Measurements from ENCODE around the gene CCDC170. TPM values are rescaled to one million over a fixed set of nuclear protein-coding genes. Genes with fewer than 3 reads are reported as not detected.

Gene CCDC170
- total RNA-seq, 4 donors from 2014 or later: 0.22 to 1.1 (median 1.1) TPM; not detected in 1

- H3K4me3 ChIP-seq (ENCODE audit: low read depth, poor library complexity, severe bottlenecking): no peak overlapping the region
- 75 to 84% methylated on average over 2 of the region's 2 CpGs for WGBS, 2 donors
- no peak for DNase-seq (ENCODE audit: low spot score in 2 of 2)
- intact Hi-C loops (cut with DNase I; ENCODE audit: low total_unique reads): no loop called here
- TF ChIP-seq CTCF (IDR thresholded peaks at IDR 0.05) (no peak), POLR2A (IDR thresholded peaks at IDR 0.05) (no peak)
Observed at GRCh38 chr6:151590742-151591141, 96.9 kb downstream of the CCDC170 start.

DNA sequence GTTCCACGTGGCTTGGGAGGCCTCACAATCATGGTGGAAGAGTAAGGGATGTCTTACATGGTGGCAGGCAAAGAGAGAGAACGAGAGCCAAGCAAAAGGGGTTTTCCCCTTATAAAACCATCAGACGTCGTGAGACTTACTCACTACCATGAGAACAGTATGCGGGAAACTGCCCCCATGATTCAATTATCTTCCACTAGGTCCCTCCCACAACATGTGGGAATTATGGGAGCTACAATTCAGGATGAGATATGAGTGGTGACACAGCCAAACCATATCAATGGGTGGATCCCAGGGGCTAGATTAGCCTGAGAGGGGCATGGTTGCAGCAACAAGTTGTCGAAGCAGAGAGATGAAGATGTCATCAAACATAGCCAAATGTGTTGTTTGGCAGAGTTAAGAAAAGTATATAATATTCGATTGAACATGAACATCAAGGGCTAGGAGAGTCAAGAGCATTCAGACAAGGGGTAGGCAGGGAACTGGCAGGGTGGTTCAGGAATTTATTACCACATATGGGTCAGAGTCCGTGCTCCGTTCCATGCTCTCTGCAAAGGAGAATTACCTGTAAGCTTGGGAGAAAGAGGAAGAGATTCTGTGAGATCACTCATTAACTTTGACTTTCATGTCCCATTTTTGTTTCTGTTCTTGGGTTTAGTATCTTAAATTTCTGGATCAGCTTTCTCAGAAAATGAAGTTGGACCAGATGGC, 98.8 kb downstream of the CCDC170 start:
- intact Hi-C loops (cut with DNase I; ENCODE audit: low total_unique reads): no loop called here
- no peak overlapping the region for H3K4me3 ChIP-seq (ENCODE audit: low read depth, poor library complexity, severe bottlenecking)
- no peak for DNase-seq (ENCODE audit: low spot score in 2 of 2)
- TF ChIP-seq CTCF (IDR thresholded peaks at IDR 0.05) (no peak), POLR2A (IDR thresholded peaks at IDR 0.05) (no peak)
- 80 to 84% methylated on average over 9 of the region's 9 CpGs for WGBS, 2 donors

DNA sequence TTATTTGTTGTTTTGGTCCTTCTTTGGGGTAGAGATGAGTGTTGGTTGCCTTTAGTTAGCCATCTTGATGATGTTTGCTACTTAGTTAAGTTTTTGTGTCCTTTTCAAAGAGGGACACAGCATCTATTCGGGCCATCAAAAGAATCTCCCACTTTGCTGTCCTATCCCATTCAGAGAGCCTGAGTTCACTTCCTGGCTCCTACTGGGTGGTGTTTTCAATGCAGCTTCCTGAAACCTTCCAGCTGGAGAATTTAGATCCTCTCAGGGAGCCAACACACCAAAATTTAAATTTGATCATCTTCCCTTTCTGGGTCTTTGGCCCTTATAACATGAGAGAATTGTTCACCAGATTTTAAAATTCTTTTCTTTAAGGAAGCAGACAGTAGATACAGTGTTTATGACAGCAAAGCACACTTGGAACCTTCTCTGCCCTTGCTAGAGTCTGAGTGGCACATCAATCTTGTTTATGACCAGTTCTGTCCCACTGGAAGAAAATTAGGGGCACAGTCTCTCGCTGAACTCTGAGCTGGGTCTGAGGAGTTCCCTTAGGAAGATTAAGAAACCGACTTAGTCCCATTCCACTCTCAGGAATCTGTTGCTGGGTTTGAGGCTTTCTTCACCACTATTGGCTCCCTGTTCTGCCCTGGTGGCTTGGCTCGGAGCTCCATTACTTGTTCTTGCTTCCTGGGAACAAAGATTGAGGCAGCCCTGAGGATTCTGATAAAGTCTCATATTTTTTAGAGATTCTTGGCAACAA, 115.5 kb downstream of the CCDC170 start:
- TF ChIP-seq POLR2A (IDR thresholded peaks at IDR 0.05): no peak
- no peak for TF ChIP-seq CTCF (IDR thresholded peaks at IDR 0.05)

GRCh38 chr6:151610326-151610725, 116.5 kb downstream of the CCDC170 start:
- WGBS, 2 donors: 50 to 59% methylated on average over 1 of the region's 1 CpG
- no peak for TF ChIP-seq POLR2A (IDR thresholded peaks at IDR 0.05)
- TF ChIP-seq CTCF (IDR thresholded peaks at IDR 0.05): no peak
- intact Hi-C loops (cut with DNase I; ENCODE audit: low total_unique reads): no loop called here
- DNase-seq (ENCODE audit: low spot score in 2 of 2): no peak
- H3K4me3 ChIP-seq (ENCODE audit: low read depth, poor library complexity, severe bottlenecking): no peak overlapping the region

More for the DNA sequence above, 115.5 kb downstream of the CCDC170 start:
- WGBS, 2 donors: 48 to 55% methylated on average over 4 of the region's 4 CpGs
- peak in 1 of 2 donors; percentile 29 for DNase-seq (ENCODE audit: low spot score in 2 of 2)
- H3K4me3 ChIP-seq (ENCODE audit: low read depth, poor library complexity, severe bottlenecking): no peak overlapping the region
- intact Hi-C loops (cut with DNase I; ENCODE audit: low total_unique reads): no loop called here

GRCh38 chr6:151614630-151615029, 120.8 kb downstream of the CCDC170 start:
- no peak for DNase-seq (ENCODE audit: low spot score in 2 of 2)
- no peak overlapping the region for H3K4me3 ChIP-seq (ENCODE audit: low read depth, poor library complexity, severe bottlenecking)
- TF ChIP-seq POLR2A (IDR thresholded peaks at IDR 0.05) (no peak), CTCF (IDR thresholded peaks at IDR 0.05) (no peak)
- intact Hi-C loops (cut with DNase I; ENCODE audit: low total_unique reads): no loop called here
- 91 to 94% methylated on average over 4 of the region's 4 CpGs for WGBS, 2 donors

Data from lower leg skin (tissue), 4 donors.